ENCODE data around the gene CTR9.
A peak's percentile ranks its signal among the peaks of the same experiment; 100 is the strongest.

Gene CTR9

DNA sequence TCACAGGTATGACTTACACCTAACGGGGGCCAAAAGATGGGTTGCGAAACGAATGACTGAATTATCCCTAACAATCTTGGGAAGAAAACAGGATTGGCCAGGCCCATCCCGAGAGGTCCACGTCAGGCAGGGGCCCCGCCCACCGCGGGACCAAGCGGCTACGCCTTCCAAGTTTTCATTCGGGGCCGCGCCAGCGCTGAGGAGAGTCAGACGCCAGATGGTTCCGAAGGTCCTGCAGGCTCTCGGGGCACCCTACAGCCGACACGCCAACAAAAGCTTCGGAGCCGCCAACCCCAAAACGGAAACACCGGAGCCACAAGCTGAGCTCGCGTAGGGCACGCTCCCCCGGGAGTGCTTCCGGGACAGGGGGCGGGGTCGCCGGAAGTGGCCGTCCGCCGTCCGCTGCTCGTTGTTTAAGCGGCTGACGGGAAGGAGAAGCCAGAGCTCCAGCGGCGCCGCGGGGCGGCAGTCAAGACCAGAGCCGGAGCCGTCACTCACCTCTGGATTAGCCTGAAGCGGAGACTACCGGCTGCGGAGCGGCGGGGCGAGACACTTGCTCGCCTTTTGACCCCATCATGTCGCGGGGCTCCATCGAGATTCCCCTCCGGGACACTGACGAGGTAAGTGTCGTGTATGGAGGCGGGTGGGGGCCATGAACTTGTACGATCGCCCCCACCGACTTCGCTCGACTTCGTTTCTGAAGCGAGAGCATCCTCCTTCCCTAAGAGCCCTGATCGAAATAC lies at the start of gene CTR9:
Gene CTR9, plus strand, starts transcription at position 409 of the 743 bp plus-strand sequence. Its CDS starts 167 bp downstream, at position 576.
- peak; percentile 83 to 85 for DNase-seq

DNA sequence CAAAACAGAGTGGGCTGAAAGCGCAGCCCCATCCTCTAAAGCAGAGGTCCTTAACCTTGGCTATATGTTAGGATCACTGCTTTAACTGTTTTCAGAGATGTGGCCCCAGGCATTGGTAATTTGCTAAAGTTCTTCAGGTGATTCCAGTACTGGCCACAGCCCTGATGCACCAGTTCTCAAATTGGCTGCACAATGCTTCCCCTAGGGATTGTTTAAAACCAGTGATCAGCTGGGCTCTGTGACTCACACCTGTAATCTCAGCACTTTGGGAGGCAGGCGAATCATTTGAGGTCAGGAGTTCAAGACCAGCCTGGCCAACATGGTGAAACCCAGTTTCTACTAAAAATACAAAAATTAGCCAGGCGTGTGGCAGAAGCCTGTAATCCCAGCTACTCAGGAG lies 49.1 kb upstream of the CTR9 start:
- no peak for DNase-seq

DNA sequence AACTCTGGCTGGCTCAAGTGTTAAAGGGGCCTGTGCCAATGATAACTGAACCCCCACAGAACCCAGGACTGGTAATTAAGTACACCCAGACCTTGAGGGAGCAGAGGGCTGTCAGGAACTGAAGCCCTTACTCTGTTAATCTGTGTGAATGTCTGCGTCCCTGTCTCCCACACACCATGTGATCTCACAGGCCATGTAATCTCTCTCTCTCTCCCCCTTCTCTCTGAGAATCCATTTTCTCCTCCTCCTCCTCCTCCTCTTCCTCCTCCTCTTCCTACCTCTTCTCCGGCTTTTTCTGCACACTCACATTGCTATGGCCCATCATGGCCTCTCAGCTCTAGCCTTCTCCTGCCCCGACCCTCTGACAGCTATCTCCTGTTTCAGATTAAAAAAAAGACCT lies 42.9 kb upstream of the CTR9 start:
- no peak for DNase-seq

DNA sequence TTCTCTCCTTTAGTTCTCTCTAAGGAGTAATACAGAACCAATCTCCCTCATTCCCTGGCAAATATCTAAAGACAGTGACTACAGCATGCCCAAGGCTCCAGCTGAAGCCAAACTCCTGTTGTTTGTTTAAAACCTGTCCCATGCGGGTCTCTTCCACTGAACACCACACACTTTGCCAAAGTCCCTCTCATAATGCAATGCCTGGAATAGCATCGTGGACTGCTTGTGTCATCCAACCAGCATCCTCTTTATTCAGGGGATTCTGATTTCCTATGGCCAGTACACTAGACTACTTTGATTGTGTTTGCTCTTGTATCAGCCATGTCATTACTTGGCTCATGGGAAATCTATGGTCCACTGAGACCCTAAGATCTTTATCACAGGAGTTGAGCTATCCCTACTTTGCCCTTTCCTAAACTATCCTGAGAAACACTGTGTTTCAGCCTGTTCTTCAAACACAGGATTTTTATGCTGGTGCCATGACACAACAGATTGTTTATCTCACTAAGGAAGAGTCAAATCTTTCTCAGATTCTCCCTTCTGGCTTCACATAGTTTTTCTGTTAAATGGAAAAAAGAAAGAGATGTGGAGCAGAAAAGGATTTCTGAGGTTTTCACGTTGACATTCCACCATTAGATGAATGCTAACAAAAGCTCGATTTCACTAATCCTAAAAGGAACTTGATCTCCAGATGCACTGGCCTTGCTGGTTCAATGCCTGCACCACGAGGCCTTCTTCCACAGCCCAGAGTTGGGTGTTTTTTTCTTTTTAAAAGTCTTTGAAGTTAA lies 41.6 kb upstream of the CTR9 start:
- DNase-seq = no peak

DNA sequence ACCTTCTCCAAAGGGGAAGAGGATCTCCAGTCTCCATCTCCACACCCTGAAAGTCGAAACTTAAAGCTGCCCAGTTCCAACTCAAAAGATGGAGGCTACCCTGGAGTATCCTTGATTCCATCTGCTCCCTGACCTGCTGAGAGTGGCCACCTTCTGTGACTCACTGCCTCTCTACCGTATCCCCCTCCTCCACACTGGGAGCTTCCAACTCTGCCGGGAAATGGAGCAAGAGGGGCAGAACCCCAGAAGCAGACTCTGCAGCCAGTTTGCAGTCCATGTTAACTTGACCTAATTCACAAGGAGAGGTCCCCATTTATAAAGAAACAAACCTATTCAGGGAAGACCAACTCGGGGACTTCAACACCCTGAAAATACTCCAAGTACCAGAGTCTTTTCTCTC lies 35.5 kb upstream of the CTR9 start:
- DNase-seq = no peak

DNA sequence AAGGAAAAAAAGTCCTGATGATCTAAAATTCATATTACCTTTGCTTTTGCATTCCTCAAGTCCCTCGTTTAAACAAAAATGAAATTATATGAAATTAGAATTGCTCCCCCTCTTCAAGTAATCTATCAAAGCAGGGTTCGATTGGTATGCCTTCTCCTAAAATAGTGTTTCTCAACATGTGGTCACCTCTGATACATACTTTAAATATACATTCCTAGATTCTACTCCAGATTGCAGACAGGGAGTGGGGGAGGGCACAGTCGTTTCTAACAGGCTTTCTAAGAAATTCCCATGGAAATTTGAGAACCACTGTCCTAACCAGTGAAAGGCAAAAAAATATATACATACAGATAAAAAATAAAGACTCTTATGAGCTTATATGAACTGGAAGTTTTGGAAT lies 34.9 kb upstream of the CTR9 start:
- DNase-seq = no peak

DNA sequence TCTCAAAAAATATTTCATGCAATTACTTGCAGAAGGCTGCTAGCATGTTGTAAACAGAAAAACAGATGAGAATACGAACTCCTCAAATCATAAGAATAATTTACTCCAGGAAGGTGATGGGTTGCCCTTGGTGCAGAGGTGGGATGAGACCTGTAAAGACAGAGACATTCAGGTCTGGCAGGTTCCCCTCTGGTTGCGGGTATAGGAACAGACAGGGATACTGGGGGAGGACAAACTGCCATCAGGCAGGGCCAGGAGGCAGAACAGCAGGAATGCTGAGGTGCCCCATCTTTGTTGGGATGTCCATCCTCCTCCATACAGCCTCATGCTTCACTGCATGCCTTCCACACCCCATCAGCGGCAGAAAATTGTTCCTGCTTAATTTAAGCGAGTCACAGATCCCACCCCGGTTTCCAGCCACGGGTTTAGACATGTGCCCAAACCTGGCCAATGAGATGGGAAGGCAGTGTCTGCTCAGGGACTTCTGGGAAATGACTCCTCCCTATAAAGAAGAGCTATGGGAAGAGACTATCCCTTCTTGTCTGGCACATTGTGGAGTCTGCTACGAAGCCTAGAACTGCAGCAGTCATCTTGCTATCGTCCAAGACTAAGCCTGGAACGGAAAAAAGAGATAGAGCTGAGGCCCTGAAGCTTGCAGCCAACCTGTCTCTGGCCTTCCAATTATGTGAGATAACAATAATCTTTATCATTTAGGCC lies 34.3 kb upstream of the CTR9 start:
- no peak for DNase-seq

DNA sequence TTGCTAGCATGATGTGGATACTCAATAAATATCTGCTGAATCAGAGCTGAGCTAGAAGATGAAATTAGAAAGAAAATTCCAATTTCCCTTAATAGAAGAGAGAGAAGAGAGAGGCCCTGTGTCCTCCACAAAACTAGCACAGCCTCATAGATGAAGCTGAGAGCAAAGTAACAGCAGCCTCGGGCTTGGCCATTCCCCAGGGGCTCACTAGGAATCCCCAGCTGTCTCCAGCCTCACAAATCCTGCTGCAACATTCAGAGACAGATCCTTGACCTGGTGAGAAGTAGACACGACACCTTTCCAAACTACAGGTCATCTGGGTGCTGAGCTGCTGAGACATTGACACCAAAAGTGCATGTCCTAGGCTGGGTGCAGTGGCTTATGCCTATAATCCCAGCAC lies 31.4 kb upstream of the CTR9 start:
- no peak for DNase-seq

DNA sequence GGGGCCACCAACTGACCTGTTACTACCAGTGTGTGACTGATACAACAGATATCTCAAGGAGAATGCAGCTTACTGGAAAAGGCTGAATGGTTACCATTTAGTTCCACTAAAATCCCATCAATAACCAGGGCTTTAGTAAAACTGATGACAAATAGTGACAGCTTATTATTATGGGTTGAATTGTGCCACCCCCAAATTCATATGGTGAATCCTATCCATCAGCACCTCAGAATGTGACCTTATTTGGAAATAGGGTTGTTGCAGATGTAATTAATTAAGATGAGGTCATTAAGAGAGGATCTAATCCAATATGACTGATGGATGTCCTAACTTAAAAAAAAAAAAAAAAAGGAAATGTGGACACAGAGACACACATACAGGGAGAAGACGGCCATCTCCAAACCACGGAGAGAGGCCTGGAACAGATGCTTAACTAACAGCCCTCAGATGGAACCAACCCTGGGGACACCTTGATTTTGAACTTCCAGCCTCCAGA lies 30.1 kb upstream of the CTR9 start:
- no peak for DNase-seq

DNA sequence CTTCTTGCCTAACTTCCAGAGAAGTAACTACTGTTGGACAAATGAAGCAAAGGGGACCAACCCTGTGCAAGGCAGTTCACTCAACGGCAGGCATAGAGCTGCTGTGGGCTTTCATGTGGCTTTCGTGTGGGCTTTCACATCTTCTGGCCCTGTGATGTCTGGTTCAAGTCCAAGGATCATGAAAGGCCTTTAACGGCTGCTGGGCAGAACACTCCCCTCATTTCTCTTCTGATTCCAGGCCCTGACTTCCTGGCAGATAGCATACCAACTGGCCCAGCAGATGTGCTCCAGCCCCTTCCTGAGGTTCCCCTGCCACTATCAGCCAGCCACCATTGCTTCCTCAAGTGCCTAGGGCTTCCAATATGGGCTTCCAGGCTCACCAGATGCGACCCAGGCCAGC lies 28.7 kb upstream of the CTR9 start:
- no peak for DNase-seq

DNA sequence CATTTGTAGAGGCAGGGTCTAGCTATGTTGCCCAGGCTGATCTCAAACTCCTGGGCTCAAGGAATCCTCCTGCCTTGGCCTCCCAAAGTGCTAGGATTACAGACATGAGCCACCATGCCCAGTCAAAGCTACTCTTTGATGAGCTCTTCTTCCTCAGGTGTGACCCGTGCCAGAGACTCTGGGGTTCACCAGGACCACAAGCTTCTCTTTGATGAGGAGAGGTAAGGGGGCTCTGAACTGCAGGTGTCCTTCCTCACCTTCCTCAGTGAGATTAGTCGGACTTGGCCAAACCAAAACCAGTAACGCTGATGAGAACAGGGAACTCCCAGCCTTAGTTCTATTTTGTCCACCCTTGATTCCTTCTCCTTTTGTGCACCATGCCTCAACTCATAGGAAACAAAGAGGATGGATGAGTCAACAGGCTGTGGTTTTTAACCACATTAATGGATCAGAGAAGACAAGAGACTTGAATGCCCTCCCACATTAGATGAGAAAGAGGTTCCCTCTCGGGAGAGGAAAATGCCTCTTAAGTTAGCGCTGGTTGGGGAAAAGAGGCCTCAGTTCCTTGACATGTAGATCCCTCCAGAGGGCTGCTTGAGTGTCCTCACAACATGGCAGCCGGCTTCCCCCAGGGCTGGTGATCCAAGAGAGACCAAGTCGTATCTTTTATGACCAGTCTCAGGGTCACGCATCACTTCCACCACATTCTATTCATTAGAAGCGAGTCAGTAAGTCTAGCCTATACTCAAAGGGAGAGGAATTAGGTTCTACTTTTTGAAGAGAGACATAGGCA lies 25.7 kb upstream of the CTR9 start:
- DNase-seq = peak in 1 of 2 donors; percentile 8

DNA sequence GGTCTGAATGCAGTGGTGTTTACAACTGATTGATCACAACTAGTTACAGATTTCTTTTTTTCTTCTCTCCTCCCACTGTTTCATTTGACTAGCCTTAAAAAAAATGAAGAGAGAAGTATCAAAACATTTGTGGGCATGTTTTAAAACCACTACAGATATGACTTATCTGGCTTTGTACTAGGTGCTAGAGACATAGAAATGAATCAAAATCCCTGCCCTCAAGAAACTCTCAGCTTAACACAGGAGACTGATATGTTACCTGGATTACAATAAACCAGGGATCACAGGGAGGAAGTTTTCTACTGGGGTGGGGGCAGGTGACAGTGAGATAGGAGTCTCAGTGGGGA lies 25.2 kb upstream of the CTR9 start:
- no peak for DNase-seq

DNA sequence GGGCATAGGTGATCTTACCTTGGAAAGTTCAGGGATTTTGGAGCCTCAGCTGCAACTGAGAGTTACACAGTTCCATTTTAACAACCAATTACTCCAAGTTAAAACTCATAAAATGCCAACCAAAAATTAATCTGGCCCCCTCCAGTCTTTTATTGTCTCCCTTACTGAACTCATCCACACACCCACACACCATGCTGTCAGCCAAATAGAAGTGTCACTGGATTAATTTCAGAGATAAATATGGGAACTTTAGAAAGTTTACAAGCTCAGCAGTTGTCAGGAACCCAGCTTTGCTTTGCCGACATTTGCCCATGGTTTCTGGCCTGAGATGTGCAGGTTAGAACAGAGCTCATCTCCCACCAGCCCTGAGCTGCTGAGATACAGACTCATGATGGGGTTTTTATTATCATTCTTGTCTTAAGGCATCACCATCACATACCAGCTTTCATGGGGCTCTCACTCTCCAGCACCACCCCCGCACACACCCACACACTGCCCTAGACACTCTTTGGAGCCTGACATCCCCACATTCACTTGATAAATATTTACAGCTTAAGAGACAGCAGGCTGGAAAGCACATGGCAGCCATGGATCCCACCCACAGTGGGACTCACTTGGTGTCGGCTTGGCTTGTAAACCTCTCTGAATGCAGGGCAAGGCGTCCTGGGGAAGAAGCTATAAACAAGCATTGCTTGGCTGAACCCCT lies 23.7 kb upstream of the CTR9 start:
- DNase-seq = no peak

DNA sequence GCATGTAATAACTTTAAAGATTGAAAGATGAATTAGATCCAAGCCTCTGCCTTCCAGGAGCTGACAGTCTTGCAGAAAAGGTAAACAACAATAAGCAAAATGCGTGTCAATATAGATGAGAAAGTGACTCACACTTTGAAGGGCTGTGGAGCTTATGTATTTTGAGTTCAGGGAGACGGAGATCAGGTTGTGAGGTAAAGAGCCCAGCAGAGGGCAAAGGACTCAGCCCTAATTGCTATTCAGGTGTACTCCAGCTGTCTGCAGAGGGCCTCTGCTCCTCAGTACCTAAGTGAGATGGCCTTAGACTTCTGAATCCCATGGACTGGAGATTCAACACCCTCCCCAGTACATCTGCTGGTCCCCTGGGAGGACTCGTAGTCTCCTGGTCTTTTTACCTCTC lies 22.9 kb upstream of the CTR9 start:
- DNase-seq = no peak

DNA sequence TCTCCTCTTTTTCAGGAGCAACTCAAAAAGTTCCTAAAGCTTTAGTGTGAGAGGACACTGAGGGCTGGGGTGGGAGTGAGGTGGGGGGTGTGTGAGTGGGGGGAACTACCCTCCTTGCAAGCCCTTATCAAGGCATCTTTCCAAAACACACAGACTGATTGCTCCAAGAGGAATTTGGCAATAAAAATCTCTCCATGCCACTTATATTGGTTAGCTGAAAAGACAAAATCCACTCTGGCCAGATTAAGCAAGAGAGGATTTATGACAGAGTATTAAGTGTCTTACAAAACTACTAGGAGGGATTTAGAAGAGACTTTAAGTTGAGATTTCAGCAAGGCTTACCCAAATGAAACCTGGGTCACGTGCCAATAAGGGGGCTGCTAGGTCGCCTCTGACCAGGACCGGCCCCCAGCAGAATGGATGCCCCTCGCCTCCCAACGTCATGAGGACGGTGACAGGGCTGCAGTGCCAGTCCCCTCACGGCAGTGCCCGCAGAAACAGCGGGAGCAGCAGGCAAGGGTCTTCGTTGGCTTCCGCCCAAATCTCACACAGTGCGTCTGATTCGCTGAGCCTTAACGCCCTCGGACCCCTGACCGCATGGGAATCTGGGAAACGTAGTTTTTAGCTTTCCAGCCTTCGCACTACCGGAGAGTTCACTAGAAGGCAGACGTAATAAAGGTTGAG lies 22.1 kb upstream of the CTR9 start:
- DNase-seq = no peak

DNA sequence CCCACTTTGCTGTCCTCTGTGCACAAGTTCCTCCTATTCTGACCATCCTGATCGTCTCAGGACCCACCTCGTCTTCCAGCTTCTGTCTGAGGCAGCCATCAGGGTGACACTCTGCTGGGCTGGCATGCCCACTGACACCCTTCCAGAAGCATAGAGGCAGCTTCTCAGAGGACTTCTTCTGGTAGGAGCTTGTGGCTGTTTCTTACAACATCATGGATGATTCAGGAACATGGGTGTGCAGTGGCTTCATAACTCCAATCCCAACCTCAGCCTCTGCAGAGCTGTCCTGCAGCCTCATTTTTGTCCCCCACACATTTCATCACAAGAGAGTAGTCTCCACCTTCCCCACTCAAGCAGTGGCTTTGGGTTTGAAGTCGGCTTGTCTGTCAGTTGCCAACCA lies 20.9 kb upstream of the CTR9 start:
- DNase-seq = no peak

DNA sequence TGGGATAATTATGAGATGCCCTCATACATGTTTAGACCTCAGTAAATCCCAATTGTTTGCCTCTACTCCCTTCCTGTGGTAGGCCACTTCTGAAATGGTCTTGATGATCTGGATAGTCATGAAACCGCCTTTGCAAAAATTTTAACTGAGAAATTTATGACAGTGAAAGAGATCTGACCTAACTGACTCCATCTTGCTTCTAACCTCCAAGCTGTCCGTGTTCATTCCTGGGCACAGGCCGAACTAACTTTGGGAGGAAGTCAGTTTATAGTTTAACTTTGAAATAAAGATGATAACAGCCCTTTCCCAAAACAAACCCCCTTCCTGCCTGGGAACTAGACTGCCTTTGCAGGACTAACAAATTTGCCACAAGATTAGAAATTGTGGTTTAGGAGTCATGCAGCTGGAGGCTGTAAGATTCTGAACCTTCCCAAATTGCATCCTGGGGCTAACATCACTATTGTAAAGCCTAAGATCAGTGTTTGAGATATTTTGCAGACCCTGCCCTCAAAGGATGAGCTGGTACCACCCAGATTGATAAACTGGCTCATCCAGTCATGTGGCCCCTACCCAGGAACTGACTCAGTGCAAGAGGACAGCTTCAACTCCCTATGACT lies 19.9 kb upstream of the CTR9 start:
- no peak for DNase-seq

DNA sequence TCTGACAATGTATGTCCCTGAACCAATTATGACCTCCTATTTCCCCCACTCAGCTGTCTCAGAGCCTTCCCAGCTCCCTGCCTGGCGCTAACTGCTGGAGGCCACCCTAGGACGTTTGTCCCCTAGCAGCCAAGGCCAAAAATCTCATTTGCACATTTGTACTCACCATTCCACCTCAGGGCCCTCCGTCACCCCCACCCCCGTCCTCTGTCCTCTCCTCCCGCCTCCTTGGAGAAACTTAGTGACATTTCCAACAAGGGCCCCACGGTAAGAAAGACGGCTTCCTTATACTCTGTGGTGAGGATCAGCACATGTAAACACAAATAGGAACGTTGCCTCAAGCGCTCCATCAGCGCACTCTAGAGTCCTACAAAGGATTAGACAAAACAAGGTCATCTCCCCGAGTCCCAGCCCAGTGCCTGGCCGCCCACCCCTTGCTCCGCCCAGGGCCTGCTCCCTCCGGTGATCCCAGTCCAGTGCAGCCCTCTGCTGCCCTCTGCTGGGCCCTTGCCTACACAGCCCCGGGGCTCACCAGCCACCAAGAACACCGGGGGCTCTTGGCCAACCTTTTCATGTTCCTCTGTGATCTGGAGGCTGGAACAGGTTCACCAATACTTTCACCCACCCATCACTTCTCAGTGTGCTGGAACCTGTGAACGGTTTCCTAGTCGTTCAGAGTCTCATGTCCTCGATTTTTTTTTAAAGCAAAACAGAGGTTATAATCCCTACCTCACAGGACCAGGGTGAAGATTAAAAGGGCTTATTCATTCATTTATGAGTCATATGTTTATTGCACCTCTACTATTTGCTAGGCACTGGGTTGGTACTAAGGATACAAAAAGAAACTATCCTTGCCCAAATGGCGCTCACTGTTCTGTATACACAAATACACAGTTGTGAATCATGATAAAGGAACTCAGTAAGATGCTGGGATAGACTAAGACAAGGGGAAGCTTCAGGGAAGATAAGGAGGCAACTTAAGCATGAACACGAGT lies 15.3 kb upstream of the CTR9 start:
- peak; percentile 83 to 84 for DNase-seq

DNA sequence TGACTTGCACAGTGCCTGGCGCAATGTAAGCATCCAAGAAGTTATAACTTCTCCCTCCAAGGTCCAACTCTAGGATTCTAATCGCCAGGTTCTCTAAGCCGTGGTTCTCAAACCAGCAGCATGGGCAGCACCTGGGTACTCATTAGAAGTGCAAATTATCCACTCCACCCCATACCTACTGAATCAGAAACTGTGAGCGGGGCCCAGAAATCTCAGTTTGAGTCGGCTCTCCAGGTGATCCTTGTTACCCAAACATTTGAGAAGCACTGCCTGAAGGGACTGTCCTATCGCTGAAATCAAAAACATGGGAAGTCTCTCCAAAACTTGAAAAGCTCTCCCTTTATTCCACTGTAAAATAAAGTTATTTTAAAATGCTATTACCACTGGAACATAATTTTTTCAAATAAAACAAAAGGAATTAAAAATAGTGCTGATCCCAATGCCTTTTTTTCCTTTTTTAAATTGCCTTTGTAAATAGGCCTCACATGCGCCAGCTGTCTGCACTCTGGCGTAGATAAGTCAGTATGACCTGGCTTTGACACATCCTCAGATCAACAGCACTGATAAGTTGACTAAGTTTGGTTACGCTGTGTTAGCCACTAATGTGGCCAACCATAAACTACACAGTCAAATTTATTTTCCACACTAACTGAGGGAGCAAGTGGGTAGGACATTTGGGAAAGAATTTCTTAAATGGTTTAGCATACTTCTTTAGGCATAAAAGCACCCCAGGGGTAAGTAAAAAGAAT lies 8.4 kb upstream of the CTR9 start:
- DNase-seq = peak in 1 of 2 donors; percentile 24

Measured in activated CD4-positive, alpha-beta T cell treated with anti-CD3 and anti-CD28 coated beads for 4 hours (primary cell).